ENCODE measurements around the gene AP2M1. TPM values are rescaled to one million over a fixed set of nuclear protein-coding genes. Genes with fewer than 3 reads are reported as not detected.
A peak's percentile ranks its signal among the peaks of the same experiment; 100 is the strongest.

AP2M1 gene
- total and polyA plus RNA-seq, 11 donors: 225 to 431 (median 337) TPM

GRCh38 chr3:184230603-184231528 is 56.2 kb downstream of the AP2M1 start:
- intact Hi-C loops (cut with DNase I): no loop called here
- Histone ChIP-seq H3K27ac (no peak overlapping the region), H3K9me3 (no peaks in the 10 kb centered on the region), H3K27me3 (peaks cover 20 to 66% (median 32%) of the 10 kb centered on the region in 9 donors), H3K4me1 (peaks cover 0 to 22% (median 12%) of the 10 kb centered on the region in 12 donors), H3K4me3 (peak overlapping the region; percentile 19 to 67 (median 54)), H3K36me3 (no peaks in the 10 kb centered on the region)
- ATAC-seq: no peak
- WGBS, 4 donors: 4 to 25% (median 10%) methylated on average over 16 to 79 of the region's 79 CpGs
- no peak for DNase-seq
- no peak for TF ChIP-seq POLR2A (IDR thresholded peaks at IDR 0.05)

DNA sequence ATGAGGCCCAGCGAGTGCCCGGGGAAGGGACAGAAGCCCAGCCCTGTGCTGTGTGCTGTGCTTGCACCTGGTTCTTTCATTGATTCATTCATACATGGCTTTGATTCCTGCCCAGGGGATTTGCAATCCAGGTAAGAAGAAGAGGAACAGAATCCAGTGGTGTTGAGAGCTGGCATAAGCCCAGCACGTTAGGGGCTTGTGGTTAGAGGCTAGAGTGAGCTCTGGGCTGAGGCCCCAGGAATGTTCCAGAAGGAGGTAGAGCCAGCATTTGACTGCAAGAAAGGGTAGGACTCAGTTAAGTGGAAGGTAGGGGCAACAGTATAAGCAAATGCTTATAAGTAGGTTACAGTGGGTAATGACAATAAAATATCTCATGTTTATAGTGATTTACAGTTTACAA is 57.0 kb downstream of the AP2M1 start:
- Histone ChIP-seq H3K4me1 (peaks cover 0 to 22% (median 12%) of the 10 kb centered on the region in 12 donors), H3K27ac (no peak overlapping the region), H3K4me3 (no peak overlapping the region), H3K9me3 (no peaks in the 10 kb centered on the region), H3K36me3 (no peaks in the 10 kb centered on the region), H3K27me3 (peaks cover 20 to 62% (median 32%) of the 10 kb centered on the region in 9 donors)
- intact Hi-C loops (cut with DNase I): no loop called here
- ATAC-seq: no peak
- TF ChIP-seq POLR2A (IDR thresholded peaks at IDR 0.05) (no peak), CTCF (IDR thresholded peaks at IDR 0.05) (no peak)
- 63 to 75% (median 64%) methylated on average over 3 of the region's 3 CpGs for WGBS, 4 donors
- no peak for DNase-seq

DNA sequence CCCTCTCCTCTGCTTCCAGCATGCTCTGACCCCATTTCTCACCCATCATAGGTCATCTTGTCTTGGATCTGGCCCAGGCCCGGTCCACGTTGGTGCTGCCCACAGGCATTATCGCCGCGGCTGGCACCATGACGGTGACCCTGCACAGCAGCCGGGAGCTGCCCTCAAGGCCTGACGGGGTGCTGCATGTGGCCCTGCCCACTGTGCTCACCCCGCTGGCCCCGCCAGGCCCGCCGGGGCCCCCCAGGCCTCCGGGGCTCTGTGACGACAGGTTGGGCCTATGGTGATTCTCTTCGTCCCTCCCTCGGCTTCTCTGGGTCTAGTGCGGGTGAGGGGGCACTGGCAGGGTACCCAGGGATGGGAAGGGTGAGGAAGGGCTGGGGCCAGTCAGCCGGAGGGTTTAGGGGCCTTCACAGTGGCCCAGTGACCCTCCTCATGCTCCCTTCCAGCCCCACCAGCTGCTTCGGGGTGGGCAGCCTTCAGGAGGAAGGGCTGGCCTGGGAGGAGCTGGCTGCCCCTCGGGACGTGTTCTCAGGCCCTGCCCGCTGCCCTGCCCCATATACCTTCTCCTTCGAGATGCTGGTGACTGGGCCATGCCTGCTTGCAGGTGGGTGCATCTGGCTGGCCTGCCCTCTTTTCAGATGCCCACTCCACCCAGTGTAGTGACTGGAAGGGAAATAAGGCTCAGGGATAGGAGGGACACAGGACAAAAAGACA is 58.6 kb downstream of the AP2M1 start:
- no peak for DNase-seq

More for the DNA sequence above, 58.6 kb downstream of the AP2M1 start:
- Histone ChIP-seq H3K27me3 (peaks cover 20 to 51% (median 32%) of the 10 kb centered on the region in 9 donors), H3K9me3 (no peaks in the 10 kb centered on the region), H3K4me1 (peaks cover 0 to 22% (median 12%) of the 10 kb centered on the region in 12 donors), H3K4me3 (no peak overlapping the region), H3K27ac (no peak overlapping the region), H3K36me3 (no peaks in the 10 kb centered on the region)
- no peak for ATAC-seq
- intact Hi-C loops (cut with DNase I): no loop called here
- TF ChIP-seq POLR2A (IDR thresholded peaks at IDR 0.05) (no peak), CTCF (IDR thresholded peaks at IDR 0.05) (no peak)
- 81 to 87% (median 85%) methylated on average over 18 to 23 of the region's 23 CpGs for WGBS, 4 donors

Other genes with a start within 250 kb of the AP2M1 start
- gene ABCC5, start 157.0 kb upstream of the AP2M1 start, total RNA-seq: 10 to 100 TPM; 20.8 to 61.7 (median 34.3) TPM
- 10 to 100 TPM; 16.4 to 30.9 TPM for gene ABCC5, start 157.0 kb upstream of the AP2M1 start, polyA plus RNA-seq
- not detected for gene HTR3D, start 143.1 kb upstream of the AP2M1 start, total RNA-seq
- gene HTR3D, start 143.1 kb upstream of the AP2M1 start, polyA plus RNA-seq: not detected
- not detected for gene HTR3C, start 121.8 kb upstream of the AP2M1 start, total RNA-seq
- gene HTR3C, start 121.8 kb upstream of the AP2M1 start, polyA plus RNA-seq: not detected
- not detected for gene HTR3E, start 77.8 kb upstream of the AP2M1 start, total RNA-seq
- not detected for gene HTR3E, start 77.8 kb upstream of the AP2M1 start, polyA plus RNA-seq
- gene EIF2B5, start 39.5 kb upstream of the AP2M1 start, total RNA-seq: 10 to 100 TPM; 24.5 to 39.0 (median 30.9) TPM
- 10 to 100 TPM; 28.5 to 58.2 TPM for gene EIF2B5, start 39.5 kb upstream of the AP2M1 start, polyA plus RNA-seq
- 10 to 100 TPM; 53.4 to 94.2 (median 70.9) TPM for gene DVL3, start 19.5 kb upstream of the AP2M1 start, total RNA-seq
- gene DVL3, start 19.5 kb upstream of the AP2M1 start, polyA plus RNA-seq: 10 to 100 TPM; 36.3 to 59.8 TPM
- 10 to 100 TPM; 58.2 to 81.9 (median 69.2) TPM for gene ABCF3, start 11.3 kb downstream of the AP2M1 start, total RNA-seq
- gene ABCF3, start 11.3 kb downstream of the AP2M1 start, polyA plus RNA-seq: 10 to 100 TPM; 63.4 to 80.5 TPM
- not detected for gene VWA5B2, start 54.7 kb downstream of the AP2M1 start, total RNA-seq
- gene VWA5B2, start 54.7 kb downstream of the AP2M1 start, polyA plus RNA-seq: under 1 TPM in 1 of 2 donors, not detected in 1; 0.11 TPM
- 10 to 100 TPM; 10.9 to 49.1 (median 17.0) TPM for gene ALG3, start 74.1 kb downstream of the AP2M1 start, total RNA-seq
- gene ALG3, start 74.1 kb downstream of the AP2M1 start, polyA plus RNA-seq: 10 to 100 TPM; 15.5 to 68.1 TPM
- 1 to 10 TPM in 7 of 9 donors, under 1 TPM in 2; 0.66 to 4.2 (median 2.1) TPM for gene EEF1AKMT4, start 74.8 kb downstream of the AP2M1 start, total RNA-seq
- gene EEF1AKMT4, start 74.8 kb downstream of the AP2M1 start, polyA plus RNA-seq: 10 to 100 TPM in 1 of 2 donors, 1 to 10 TPM in 1; 1.9 to 16.7 TPM
- under 1 TPM in 4 of 9 donors, not detected in 5; 0.17 to 0.37 (median 0.29) TPM for gene CAMK2N2, start 86.7 kb downstream of the AP2M1 start, total RNA-seq
- under 1 TPM in 1 of 2 donors, not detected in 1; 0.14 TPM for gene CAMK2N2, start 86.7 kb downstream of the AP2M1 start, polyA plus RNA-seq
- under 1 TPM in 1 of 9 donors, not detected in 8; 0.10 TPM for gene ECE2, start 101.2 kb downstream of the AP2M1 start, total RNA-seq
- not detected for gene ECE2, start 101.2 kb downstream of the AP2M1 start, polyA plus RNA-seq
- gene PSMD2, start 124.4 kb downstream of the AP2M1 start, total RNA-seq: 100 to 1,000 TPM; 198 to 314 (median 232) TPM
- 100 to 1,000 TPM in 1 of 2 donors, 10 to 100 TPM in 1; 82.3 to 443 TPM for gene PSMD2, start 124.4 kb downstream of the AP2M1 start, polyA plus RNA-seq
- gene EIF4G1, start 139.8 kb downstream of the AP2M1 start, total RNA-seq: 100 to 1,000 TPM; 211 to 406 (median 229) TPM
- 100 to 1,000 TPM; 178 to 407 TPM for gene EIF4G1, start 139.8 kb downstream of the AP2M1 start, polyA plus RNA-seq
- gene FAM131A, start 162.7 kb downstream of the AP2M1 start, total RNA-seq: 10 to 100 TPM; 21.9 to 53.2 (median 30.9) TPM
- 10 to 100 TPM; 24.1 to 36.9 TPM for gene FAM131A, start 162.7 kb downstream of the AP2M1 start, polyA plus RNA-seq
- gene CLCN2, start 186.8 kb downstream of the AP2M1 start, total RNA-seq: 1 to 10 TPM; 1.3 to 3.6 (median 2.0) TPM
- 1 to 10 TPM; 1.2 to 2.7 TPM for gene CLCN2, start 186.8 kb downstream of the AP2M1 start, polyA plus RNA-seq
- 10 to 100 TPM; 15.2 to 40.3 (median 22.1) TPM for gene POLR2H, start 186.9 kb downstream of the AP2M1 start, total RNA-seq
- 10 to 100 TPM; 37.9 to 51.4 TPM for gene POLR2H, start 186.9 kb downstream of the AP2M1 start, polyA plus RNA-seq
- gene THPO, start 203.4 kb downstream of the AP2M1 start, total RNA-seq: under 1 TPM in 4 of 9 donors, not detected in 5; 0.12 to 0.68 (median 0.29) TPM
- under 1 TPM; 0.19 to 0.36 TPM for gene THPO, start 203.4 kb downstream of the AP2M1 start, polyA plus RNA-seq
- gene CHRD, start 205.2 kb downstream of the AP2M1 start, total RNA-seq: 1 to 10 TPM; 2.0 to 7.4 (median 4.8) TPM
- gene CHRD, start 205.2 kb downstream of the AP2M1 start, polyA plus RNA-seq: 1 to 10 TPM; 3.9 to 6.3 TPM

Measured in heart left ventricle (tissue), 16 donors.